Muscle of leg (tissue), 11 donors: ENCODE data around the gene SLC2A5. TPM values are rescaled to one million over a fixed set of nuclear protein-coding genes. Genes with fewer than 3 reads are reported as not detected.
"Not testable (repeated sequence)": the region's sequence is repeated elsewhere in the genome, so short reads cannot be mapped to it uniquely, and the experiment has no call there.

Experiments used
- DNase-seq: peaks from one replicate; pipeline ENCODE4 v3.0.0; 2013
- H3K27ac ChIP-seq: one replicate; pipeline ENCODE4 v1.5.1; 2013; ENCODE audit warnings: mild to moderate bottlenecking, low read length, control low read depth
- H3K27me3 ChIP-seq: one replicate; pipeline ENCODE4 v1.6.1; 2013; ENCODE audit warnings: low read length; ENCODE audit not compliant: control insufficient read depth, insufficient read depth
- H3K36me3 ChIP-seq: one replicate; pipeline ENCODE4 v1.6.1; 2013; ENCODE audit warnings: low read length; ENCODE audit not compliant: control insufficient read depth, insufficient read depth
- H3K4me1 ChIP-seq: one replicate; pipeline ENCODE4 v1.6.1; 2013; ENCODE audit warnings: low read length; ENCODE audit not compliant: control insufficient read depth, insufficient read depth
- H3K4me3 ChIP-seq: one replicate; pipeline ENCODE4 v1.5.1; 2013; ENCODE audit warnings: low read length, control low read depth
- H3K9me3 ChIP-seq: replicated peaks from 2 replicates; pipeline ENCODE4 v1.6.1; 2013; ENCODE audit warnings: low read depth, low read length; ENCODE audit not compliant: control insufficient read depth
- WGBS: methylation state at CpG from one replicate; pipeline ENCODE4 v1.1.5; 2013; ENCODE audit warnings: missing lambda C conversion rate; ENCODE audit not compliant: insufficient coverage; 5-methylcytosine and 5-hydroxymethylcytosine counted together
- polyA plus RNA-seq, 8 donors: library from polyadenylated mRNA; unstranded; fragments of 120-200 nt; gene quantifications; one replicate each; pipeline versions ENCODE4 v1.2.1 to v1.2.3, GENCODE V29; 2013; ENCODE audit warnings: inconsistent platforms in 1 of 8, low replicate concordance in 1 of 8; ENCODE audit not compliant: insufficient read length in 8 of 8, insufficient read depth in 1 of 8
- total RNA-seq: library from RNA; stranded (reverse); fragments of 120-200 nt; gene quantifications from one replicate; pipeline ENCODE4 v1.2.4, GENCODE V29; 2013

The SLC2A5 gene
- total and polyA plus RNA-seq, 9 donors: 3.4 to 16.9 (median 7.9) TPM

GRCh38 chr1:9022026-9022738, 47.3 kb downstream of the SLC2A5 start:
- WGBS: 58% methylated on average over 2 of the region's 15 CpGs
- DNase-seq, H3K9me3 ChIP-seq, H3K36me3 ChIP-seq, H3K27me3 ChIP-seq, H3K4me3 ChIP-seq, H3K4me1 ChIP-seq, H3K27ac ChIP-seq: not testable (repeated sequence)

GRCh38 chr1:9020305-9020704, 49.1 kb downstream of the SLC2A5 start:
- H3K36me3 ChIP-seq: no peaks in the 10 kb centered on the region
- WGBS: 41% methylated on average over 2 of the region's 6 CpGs
- peaks cover 6% of the 10 kb centered on the region for H3K27me3 ChIP-seq
- H3K27ac ChIP-seq: no peak overlapping the region
- no peak overlapping the region for H3K4me3 ChIP-seq
- H3K4me1 ChIP-seq: peaks cover 7% of the 10 kb centered on the region
- no peaks in the 10 kb centered on the region for H3K9me3 ChIP-seq
- no peak for DNase-seq

- DNase-seq: no peak
- H3K36me3 ChIP-seq: no peaks in the 10 kb centered on the region
- 13% methylated on average over 4 of the region's 4 CpGs for WGBS
- no peak overlapping the region for H3K27ac ChIP-seq
- peaks cover 6% of the 10 kb centered on the region for H3K27me3 ChIP-seq
- H3K9me3 ChIP-seq: no peaks in the 10 kb centered on the region
- H3K4me1 ChIP-seq: peaks cover 8% of the 10 kb centered on the region
- H3K4me3 ChIP-seq: no peak overlapping the region
These were observed 49.5 kb downstream of the SLC2A5 start for GRCh38 chr1:9019896-9020295.

GRCh38 chr1:9018333-9018732, 51.1 kb downstream of the SLC2A5 start:
- DNase-seq: peak; percentile 50
- Histone ChIP-seq H3K4me3 (no peak overlapping the region), H3K9me3 (no peaks in the 10 kb centered on the region), H3K27ac (no peak overlapping the region), H3K4me1 (peaks cover 18% of the 10 kb centered on the region), H3K36me3 (no peaks in the 10 kb centered on the region), H3K27me3 (peaks cover 6% of the 10 kb centered on the region)
- 47% methylated on average over 6 of the region's 13 CpGs for WGBS

GRCh38 chr1:9016455-9016854, 53.0 kb downstream of the SLC2A5 start:
- Histone ChIP-seq H3K36me3 (no peaks in the 10 kb centered on the region), H3K9me3 (no peaks in the 10 kb centered on the region), H3K27ac (no peak overlapping the region), H3K27me3 (peaks cover 6% of the 10 kb centered on the region), H3K4me1 (peaks cover 18% of the 10 kb centered on the region), H3K4me3 (no peak overlapping the region)
- no peak for DNase-seq
- WGBS: 81% methylated on average over 5 of the region's 5 CpGs

GRCh38 chr1:9014475-9015375, 54.7 kb downstream of the SLC2A5 start:
- Histone ChIP-seq H3K4me1 (peaks cover 18% of the 10 kb centered on the region), H3K27ac (peak overlapping the region; percentile 68), H3K9me3 (no peaks in the 10 kb centered on the region), H3K4me3 (no peak overlapping the region), H3K27me3 (peaks cover 6% of the 10 kb centered on the region), H3K36me3 (no peaks in the 10 kb centered on the region)
- WGBS: 84% methylated on average over 35 of the region's 36 CpGs
- peak; percentile 82 for DNase-seq

- Histone ChIP-seq H3K9me3 (no peaks in the 10 kb centered on the region), H3K36me3 (no peaks in the 10 kb centered on the region), H3K27ac (peak overlapping the region; percentile 68), H3K4me1 (peaks cover 18% of the 10 kb centered on the region), H3K4me3 (no peak overlapping the region), H3K27me3 (peaks cover 6% of the 10 kb centered on the region)
- DNase-seq: no peak
- 75% methylated on average over 8 of the region's 8 CpGs for WGBS
These were observed 55.6 kb downstream of the SLC2A5 start for GRCh38 chr1:9013819-9014218.

- peak; percentile 20 for DNase-seq
These were observed 58.6 kb downstream of the SLC2A5 start for GRCh38 chr1:9010781-9011323.

GRCh38 chr1:9009438-9010370, 59.7 kb downstream of the SLC2A5 start:
- 37% methylated on average over 14 of the region's 21 CpGs for WGBS
- Histone ChIP-seq H3K27ac (no peak overlapping the region), H3K9me3 (no peaks in the 10 kb centered on the region), H3K27me3 (no peaks in the 10 kb centered on the region), H3K4me3 (no peak overlapping the region), H3K4me1 (peaks cover 10% of the 10 kb centered on the region), H3K36me3 (no peaks in the 10 kb centered on the region)
- DNase-seq: no peak

More at GRCh38 chr1:9010781-9011323, 58.6 kb downstream of the SLC2A5 start:
- Histone ChIP-seq H3K27ac (no peak overlapping the region), H3K4me3 (no peak overlapping the region), H3K27me3 (peaks cover 2% of the 10 kb centered on the region), H3K9me3 (no peaks in the 10 kb centered on the region), H3K36me3 (no peaks in the 10 kb centered on the region), H3K4me1 (peaks cover 12% of the 10 kb centered on the region)
- 66% methylated on average over 8 of the region's 8 CpGs for WGBS
